ENCODE results near the gene EPG5.
"Not testable (repeated sequence)": the region's sequence is repeated elsewhere in the genome, so short reads cannot be mapped to it uniquely, and the experiment has no call there.

The EPG5 gene

DNA sequence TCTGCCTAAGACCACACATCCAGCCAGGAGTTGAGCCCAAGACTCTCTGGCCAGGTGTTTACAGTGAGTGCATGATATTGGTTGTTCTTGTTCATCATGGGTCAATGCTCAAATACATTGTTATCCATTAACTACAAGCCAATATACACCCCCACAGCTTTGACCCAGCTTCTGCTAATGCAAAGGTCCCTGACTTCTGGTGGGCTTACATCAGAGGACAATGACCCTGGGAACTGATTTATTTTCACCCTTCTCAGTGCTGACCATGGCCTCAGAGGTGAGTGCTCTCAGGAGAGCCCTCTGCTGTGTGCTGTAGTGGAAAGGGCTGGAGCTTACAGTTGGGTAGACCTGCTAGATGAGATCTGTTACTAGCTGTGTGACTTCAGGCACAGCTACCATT, 152.4 kb downstream of the EPG5 start:
- not testable (repeated sequence) for DNase-seq (ENCODE audit: low read depth in 2 of 2)

DNA sequence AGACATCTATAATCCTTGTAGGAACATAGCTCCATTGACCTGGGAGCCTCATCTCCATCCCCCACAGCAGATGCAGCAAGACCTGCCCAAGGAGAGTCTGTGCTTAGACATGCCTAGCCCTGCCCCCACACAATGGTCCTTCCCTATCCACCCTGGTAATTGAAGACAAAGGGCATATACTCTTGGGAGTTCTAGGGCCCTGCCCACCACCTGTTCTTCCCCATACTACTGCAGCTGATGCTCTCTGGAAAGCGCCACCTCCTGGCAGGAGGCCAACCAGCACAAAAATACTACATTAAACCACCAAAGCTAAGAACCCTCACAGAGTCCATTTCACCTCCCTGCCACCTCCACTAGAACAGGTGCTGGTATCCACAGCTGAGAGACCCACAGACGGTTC, 160.0 kb downstream of the EPG5 start:
- not testable (repeated sequence) for DNase-seq (ENCODE audit: low read depth in 2 of 2)

DNA sequence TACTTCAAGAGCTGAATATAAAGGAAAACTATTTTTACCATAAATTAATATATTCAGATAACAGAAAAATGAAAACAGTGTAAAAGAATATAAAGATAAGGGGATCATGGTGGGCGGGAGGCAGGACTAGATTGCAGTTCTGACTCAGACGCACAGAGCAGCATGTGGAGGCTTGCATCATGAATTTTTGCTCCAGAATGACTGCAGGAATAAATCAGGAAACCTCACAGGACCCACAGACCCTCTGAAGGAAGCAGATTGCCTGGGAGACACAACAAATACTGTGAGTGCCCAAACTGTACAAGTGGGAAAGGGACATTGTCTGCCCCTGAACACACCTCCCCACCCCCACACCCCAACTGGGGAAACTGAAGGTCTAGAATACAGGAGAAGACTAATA, 160.9 kb downstream of the EPG5 start:
- DNase-seq (ENCODE audit: low read depth in 2 of 2): peak in 1 of 2 experiments; percentile 38

DNA sequence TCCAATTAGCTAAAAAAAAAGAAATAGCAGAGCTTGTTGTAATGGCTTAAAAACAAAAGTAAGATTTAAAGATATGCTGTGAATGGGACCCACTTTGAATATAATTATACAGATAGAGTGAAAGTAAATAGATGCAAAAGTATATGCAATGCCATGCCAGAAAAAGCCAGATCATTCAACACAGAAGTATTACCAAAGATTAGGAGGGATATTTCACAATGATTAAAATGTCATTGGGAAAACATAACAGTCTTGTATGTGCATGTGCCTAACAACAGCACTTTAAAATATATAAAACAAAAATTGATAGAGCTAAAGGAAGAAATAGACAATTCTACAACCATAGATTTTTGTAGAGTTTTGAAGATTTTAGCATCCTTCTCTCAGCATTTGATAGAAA, 161.6 kb downstream of the EPG5 start:
- no peak for DNase-seq (ENCODE audit: low read depth in 2 of 2)

DNA sequence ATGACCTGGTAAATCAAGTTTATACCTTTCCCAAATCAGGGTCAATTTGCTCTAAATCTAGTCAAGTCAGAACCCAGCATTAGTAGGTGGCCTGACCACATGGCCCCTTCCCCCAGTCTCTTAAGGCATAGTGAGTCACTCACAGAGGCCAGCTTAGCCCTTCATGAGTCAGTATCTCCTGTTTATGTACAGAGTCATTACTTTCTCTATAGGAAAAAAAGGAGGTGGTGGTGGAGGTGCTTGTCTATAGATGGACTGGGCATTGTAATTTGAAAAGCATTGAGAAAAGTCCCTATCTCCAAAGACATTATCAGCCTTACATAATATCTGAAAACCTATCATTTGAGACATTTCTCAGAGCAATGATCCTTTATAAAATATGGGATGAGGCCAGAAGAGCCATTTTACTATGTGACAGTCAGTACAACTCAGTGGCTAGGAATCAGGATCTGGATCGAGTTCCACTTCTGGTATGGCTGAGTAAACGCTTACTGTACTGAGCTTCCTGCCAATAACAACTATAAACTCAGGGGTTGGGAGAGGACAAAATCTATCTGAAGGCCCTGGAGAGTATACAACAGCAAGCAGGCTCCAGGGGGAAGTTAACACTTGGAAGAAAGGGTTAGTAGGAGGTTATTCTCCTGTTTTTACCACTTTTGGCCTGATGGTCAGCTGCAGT, 164.2 kb downstream of the EPG5 start:
- DNase-seq (ENCODE audit: low read depth in 2 of 2): peak; percentile 93

DNA sequence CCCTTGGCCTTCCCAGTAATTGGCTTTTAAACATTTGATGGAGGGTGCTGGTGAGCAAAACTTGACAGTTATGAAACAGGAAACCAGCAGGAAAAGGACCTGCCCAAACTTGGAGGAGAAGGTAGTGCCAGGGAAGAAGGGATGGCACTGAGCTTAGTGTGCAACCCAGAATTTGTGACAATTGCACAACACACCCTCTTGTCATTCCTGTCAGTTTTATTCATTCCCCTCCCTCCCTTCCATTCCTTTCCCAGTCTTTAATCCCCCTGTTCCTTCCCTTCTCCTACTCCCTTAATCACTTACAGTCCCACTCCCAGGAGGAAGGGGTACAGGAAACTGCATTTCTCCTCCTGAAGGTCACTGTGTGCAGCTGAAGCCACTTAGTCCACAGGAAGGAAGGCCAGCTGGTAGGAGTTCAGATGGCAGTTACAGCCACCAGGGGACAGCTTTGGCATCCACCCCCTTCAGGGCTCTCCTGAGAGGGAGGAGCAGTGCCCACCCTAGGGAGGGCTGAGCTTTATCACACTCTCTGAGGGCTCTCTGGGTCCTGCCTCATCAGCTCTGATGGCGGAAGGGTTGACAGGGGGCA, 165.6 kb downstream of the EPG5 start:
- no peak for DNase-seq (ENCODE audit: low read depth in 2 of 2)

Data from fibroblast of skin of left biceps (primary cell).